ENCODE data around the gene GP1BB.

Gene GP1BB

GRCh38 chr22:19703869-19704268, 19.5 kb upstream of the GP1BB start:
- DNase-seq (no peak), ATAC-seq (replicated peaks) (no peak)
- Mint-ChIP-seq H3K27ac (no peak overlapping the region), H3K4me1 (no peaks in the 10 kb centered on the region), H3K36me3 (no peaks in the 10 kb centered on the region), H3K9me3 (no peaks in the 10 kb centered on the region), H3K4me3 (no peak overlapping the region), H3K27me3 (peaks cover 9 to 24% of the 10 kb centered on the region in 2 donors)

DNA sequence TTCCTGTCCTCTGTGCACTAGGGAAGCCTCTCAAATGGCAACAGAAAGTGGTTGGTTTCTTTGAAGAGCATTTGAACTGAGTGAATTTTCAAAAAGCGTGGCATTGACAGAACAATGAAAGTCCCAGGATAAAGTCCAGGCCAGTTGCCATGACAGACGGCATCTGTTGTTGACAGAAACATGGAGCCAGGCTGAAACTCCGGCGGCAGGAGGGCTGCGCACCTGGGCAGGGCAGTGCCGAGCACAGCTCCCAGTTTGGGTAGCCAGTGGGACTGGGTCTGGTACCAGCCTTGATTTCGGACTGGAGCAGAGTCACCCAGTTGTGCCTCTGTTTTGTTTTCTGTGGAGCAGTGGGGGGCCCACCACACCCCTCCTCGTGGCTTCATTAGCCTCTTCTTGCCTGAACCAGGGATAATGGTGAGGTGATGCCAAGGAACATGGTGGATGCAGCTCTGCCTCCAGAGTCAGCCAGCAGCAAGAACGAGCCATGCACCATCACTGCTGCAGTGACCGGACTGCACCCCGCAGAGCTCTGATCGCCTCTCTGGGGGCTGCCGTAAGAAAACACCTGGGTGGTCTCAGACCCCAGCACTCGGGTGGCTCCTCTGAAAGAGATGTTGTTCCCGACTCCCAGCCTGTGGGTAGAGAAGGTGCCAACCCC, 18.9 kb upstream of the GP1BB start:
- Mint-ChIP-seq H3K27ac (no peak overlapping the region), H3K4me3 (no peak overlapping the region), H3K4me1 (no peaks in the 10 kb centered on the region), H3K27me3 (peaks cover 16 to 24% of the 10 kb centered on the region in 2 donors), H3K36me3 (no peaks in the 10 kb centered on the region), H3K9me3 (no peaks in the 10 kb centered on the region)
- DNase-seq, result no peak
- no peak for ATAC-seq (replicated peaks)

- Mint-ChIP-seq H3K36me3 (no peaks in the 10 kb centered on the region), H3K27me3 (peaks cover 14 to 16% of the 10 kb centered on the region in 2 donors), H3K27ac (no peak overlapping the region), H3K4me1 (peaks cover 0 to 2% of the 10 kb centered on the region in 2 donors), H3K4me3 (no peak overlapping the region), H3K9me3 (no peaks in the 10 kb centered on the region)
- ATAC-seq (replicated peaks) (no peak), DNase-seq (no peak)
These were observed 18.0 kb upstream of the GP1BB start for GRCh38 chr22:19705181-19705934.

DNA sequence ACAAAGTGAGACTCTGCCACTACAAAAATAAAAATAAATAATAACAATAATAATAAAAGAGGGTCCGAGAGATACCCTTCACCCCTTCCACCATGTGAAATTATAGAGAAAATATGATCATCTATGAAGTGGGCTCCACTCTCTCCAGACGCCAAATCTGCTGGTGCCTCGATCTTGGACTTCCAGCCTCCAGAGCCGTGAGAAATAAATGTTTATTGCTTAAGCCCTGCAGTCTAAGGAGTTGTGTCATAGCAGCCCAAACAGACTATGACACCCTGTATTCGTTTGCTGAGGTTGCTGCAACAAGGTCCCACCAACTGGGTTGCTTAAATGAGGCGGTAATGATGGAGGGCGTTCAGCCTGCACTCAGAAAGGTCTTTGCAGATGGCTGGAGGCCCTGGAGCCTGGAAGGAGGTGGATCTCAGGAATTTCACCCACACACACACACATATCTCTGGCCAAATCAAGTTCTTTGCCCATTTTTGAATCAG, 16.6 kb upstream of the GP1BB start:
- DNase-seq, result no peak
- Mint-ChIP-seq H3K9me3 (no peaks in the 10 kb centered on the region), H3K4me3 (no peak overlapping the region), H3K27me3 (peaks cover 9% of the 10 kb centered on the region in 2 donors), H3K36me3 (no peaks in the 10 kb centered on the region), H3K4me1 (peaks cover 0 to 2% of the 10 kb centered on the region in 2 donors), H3K27ac (no peak overlapping the region)
- no peak for ATAC-seq (replicated peaks)

DNA sequence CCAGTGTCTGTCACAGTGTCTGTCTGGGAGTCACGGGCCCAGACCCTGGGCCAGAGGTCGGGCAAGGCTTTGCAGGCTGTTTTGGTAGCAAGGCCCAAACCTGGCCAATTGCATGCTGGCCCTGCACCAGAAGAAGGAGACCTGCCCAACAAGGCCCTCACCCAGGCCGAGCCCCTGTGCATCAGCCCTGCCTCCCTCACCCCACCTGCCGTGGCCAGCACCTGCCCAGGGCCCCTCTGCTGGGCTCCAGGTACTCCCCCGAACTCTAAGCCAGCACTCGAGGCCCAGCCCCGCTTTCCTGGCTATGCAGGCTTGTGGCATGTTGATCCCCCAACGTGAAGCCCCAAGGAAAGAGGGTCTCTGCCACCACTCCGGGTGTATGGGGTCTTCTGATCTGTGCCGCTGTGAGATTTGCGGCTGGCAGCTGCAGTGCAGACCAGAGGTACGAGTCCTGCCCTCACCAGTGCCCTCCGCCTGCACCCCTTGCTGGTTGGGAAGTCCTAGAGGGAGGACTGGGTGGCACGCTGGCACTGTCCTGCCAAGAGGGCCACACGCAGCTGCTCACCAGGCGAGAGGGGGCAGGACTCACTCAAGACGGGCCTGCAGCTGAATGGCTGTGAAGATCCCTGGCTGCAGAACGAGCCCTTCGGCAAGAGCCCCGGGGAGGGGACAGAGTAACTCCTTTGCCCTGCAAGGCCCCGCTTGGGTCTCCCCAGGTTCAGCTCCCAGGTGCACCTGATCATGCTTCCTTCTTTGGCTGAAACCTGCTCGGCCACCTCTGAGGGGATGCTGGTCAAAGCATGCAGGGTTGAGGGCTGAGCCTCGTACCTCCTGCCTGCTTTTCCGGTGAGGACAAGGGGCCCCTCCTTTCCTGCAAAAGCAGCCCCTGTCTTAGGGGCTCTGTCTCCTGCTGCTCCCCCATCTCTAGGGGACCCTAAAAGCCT, 15.7 kb upstream of the GP1BB start:
- H3K9me3 Mint-ChIP-seq, result no peaks in the 10 kb centered on the region
- H3K4me3 Mint-ChIP-seq, result no peak overlapping the region
- no peaks in the 10 kb centered on the region for H3K36me3 Mint-ChIP-seq
- no peak for DNase-seq
- H3K27me3 Mint-ChIP-seq, result peaks cover 9 to 14% of the 10 kb centered on the region in 2 donors
- H3K27ac Mint-ChIP-seq, result no peak overlapping the region
- no peak for ATAC-seq (replicated peaks)
- peaks cover 0 to 2% of the 10 kb centered on the region in 2 donors for H3K4me1 Mint-ChIP-seq

GRCh38 chr22:19708321-19709011, 14.9 kb upstream of the GP1BB start:
- no peak for ATAC-seq (replicated peaks)
- H3K4me1 Mint-ChIP-seq, result peaks cover 2% of the 10 kb centered on the region in 2 donors
- H3K9me3 Mint-ChIP-seq, result no peaks in the 10 kb centered on the region
- H3K4me3 Mint-ChIP-seq, result no peak overlapping the region
- H3K27me3 Mint-ChIP-seq, result peaks cover 16 to 21% of the 10 kb centered on the region in 2 donors
- no peak overlapping the region for H3K27ac Mint-ChIP-seq
- no peak for DNase-seq
- no peaks in the 10 kb centered on the region for H3K36me3 Mint-ChIP-seq

GRCh38 chr22:19709063-19709769, 14.1 kb upstream of the GP1BB start:
- Mint-ChIP-seq H3K27ac (no peak overlapping the region), H3K27me3 (peaks cover 22 to 26% of the 10 kb centered on the region in 2 donors), H3K9me3 (no peaks in the 10 kb centered on the region), H3K4me3 (no peak overlapping the region), H3K36me3 (no peaks in the 10 kb centered on the region), H3K4me1 (peaks cover 2 to 8% of the 10 kb centered on the region in 2 donors)
- DNase-seq (no peak), ATAC-seq (replicated peaks) (no peak)

GRCh38 chr22:19710020-19710768, 13.1 kb upstream of the GP1BB start:
- Mint-ChIP-seq H3K4me1 (peaks cover 3 to 8% of the 10 kb centered on the region in 2 donors), H3K27ac (no peak overlapping the region), H3K4me3 (no peak overlapping the region), H3K36me3 (no peaks in the 10 kb centered on the region), H3K27me3 (peaks cover 23 to 26% of the 10 kb centered on the region in 2 donors), H3K9me3 (no peaks in the 10 kb centered on the region)
- no peak for DNase-seq
- no peak for ATAC-seq (replicated peaks)

DNA sequence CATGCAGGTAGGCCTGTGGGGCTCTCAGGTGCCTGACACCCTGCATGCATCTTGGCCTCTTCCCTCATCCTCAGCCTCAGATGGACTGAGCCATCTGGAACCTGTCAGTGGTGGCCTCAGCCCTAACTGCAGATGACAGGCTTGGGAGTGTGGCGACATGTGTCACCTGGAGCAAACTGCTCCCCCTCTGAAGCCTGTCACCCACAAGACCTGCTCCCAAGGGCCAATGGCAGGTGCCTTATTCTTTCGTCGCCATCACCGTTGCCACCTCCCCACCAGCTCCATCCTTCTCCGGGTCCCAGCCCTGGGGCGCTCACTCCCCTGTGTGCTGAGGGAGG, 12.6 kb upstream of the GP1BB start:
- Mint-ChIP-seq H3K27me3 (peaks cover 25 to 28% of the 10 kb centered on the region in 2 donors), H3K4me1 (peaks cover 3 to 8% of the 10 kb centered on the region in 2 donors), H3K9me3 (no peaks in the 10 kb centered on the region), H3K4me3 (no peak overlapping the region), H3K27ac (no peak overlapping the region), H3K36me3 (no peaks in the 10 kb centered on the region)
- DNase-seq (no peak), ATAC-seq (replicated peaks) (no peak)

- Mint-ChIP-seq H3K36me3 (no peaks in the 10 kb centered on the region), H3K27me3 (peaks cover 38 to 48% of the 10 kb centered on the region in 2 donors), H3K4me3 (peak overlapping the region; percentile 44 to 66), H3K9me3 (no peaks in the 10 kb centered on the region), H3K4me1 (peaks cover 6 to 13% of the 10 kb centered on the region in 2 donors), H3K27ac (no peak overlapping the region)
- ATAC-seq (replicated peaks) (no peak), DNase-seq (no peak)
These were observed 10.1 kb upstream of the GP1BB start for GRCh38 chr22:19713245-19713644.

- Mint-ChIP-seq H3K27ac (no peak overlapping the region), H3K36me3 (no peaks in the 10 kb centered on the region), H3K4me1 (peaks cover 6 to 13% of the 10 kb centered on the region in 2 donors), H3K27me3 (peaks cover 38 to 48% of the 10 kb centered on the region in 2 donors), H3K4me3 (peak overlapping the region; percentile 63 to 78), H3K9me3 (no peaks in the 10 kb centered on the region)
- no peak for DNase-seq
- ATAC-seq (replicated peaks), result no peak
These were observed 9.6 kb upstream of the GP1BB start for GRCh38 chr22:19713650-19714311.

GRCh38 chr22:19714312-19715187, 8.8 kb upstream of the GP1BB start, which contains the start of gene SEPTIN5:
SEPTIN5 (plus strand) TSS chr22:19714503; CDS start chr22:19714589, 86 bp downstream.
- H3K4me3 Mint-ChIP-seq, result peak within 1 kb of the TSS; percentile 63 to 78
- DNase-seq (no peak), ATAC-seq (replicated peaks) (no peak)
- no peaks in the 10 kb centered on the region for H3K9me3 Mint-ChIP-seq
- H3K4me1 Mint-ChIP-seq, result peaks cover 11 to 19% of the 10 kb centered on the region in 2 donors
- H3K27me3 Mint-ChIP-seq, result peaks cover 36 to 53% of the 10 kb centered on the region in 2 donors
- H3K27ac Mint-ChIP-seq, result no peak within 1 kb of the TSS
- no peaks in the 10 kb centered on the region for H3K36me3 Mint-ChIP-seq

Data from stimulated activated naive B cell treated with anti-CD40 and anti-IgM and Interleukin-4, amounts not matched to agents 10 μg/mL and 1 μg/mL and 100 μg/mL, for 72 hours (primary cell).